B cell (primary cell): ENCODE results near the gene CCND2. TPM values are rescaled to one million over a fixed set of nuclear protein-coding genes. Genes with fewer than 3 reads are reported as not detected.

ENCODE experiments used
- ATAC-seq: fragments of 200-7000 bp; cut with Tn5 transposase; one replicate; pipeline ENCODE4 v1.10.0; 2021; ENCODE audit warnings: low read depth, mild to moderate bottlenecking, moderate number of reproducible peaks, moderate library complexity
- CTCF ChIA-PET: fragments of 350-600 bp; sonication (Branson Sonifier 250); formaldehyde crosslinking; loops from one replicate; lab custom pipeline; 2021; ENCODE audit warnings: antibody characterized with exemption, inconsistent platforms; lab: Charles Lee
- POLR2A ChIA-PET: fragments of 350-600 bp; sonication (Branson Sonifier 250); formaldehyde crosslinking; loops from one replicate; lab custom pipeline; 2021; ENCODE audit warnings: antibody characterized with exemption; lab: Charles Lee
- DNase-seq: peaks from one replicate; pipeline ENCODE4 v3.0.0; 2013
- H2AFZ ChIP-seq: 2 replicates; pipeline ENCODE4 v1.6.1; 2012; ENCODE audit warnings: mild to moderate bottlenecking, low read depth, low read length; ENCODE audit not compliant: insufficient read depth, poor library complexity, severe bottlenecking
- H3K27ac ChIP-seq, 2 donors: 1 replicate in 1 of 2; 2 replicates in 1 of 2; pipeline ENCODE4 v1.5.1; 2012 to 2013; ENCODE audit warnings: low read length in 2 of 2, mild to moderate bottlenecking in 2 of 2, moderate library complexity in 1 of 2
- H3K27me3 ChIP-seq, 4 experiments: fragments of 200-600 bp in 1 of 4; sonication (generic) in 1 of 4; replicated peaks in 1 of 4; 1 replicate in 2 of 4; 2 replicates in 2 of 4; pipeline versions ENCODE4 v1.6.1 to v1.7.0; 2013 to 2016; ENCODE audit warnings: low read length in 3 of 4, mild to moderate bottlenecking in 2 of 4, mixed read lengths in 1 of 4, moderate library complexity in 1 of 4; ENCODE audit not compliant: insufficient read depth in 4 of 4, control insufficient read depth in 3 of 4; ENCODE audit errors: control extremely low read depth in 1 of 4
- H3K36me3 ChIP-seq, 2 experiments: replicated peaks in 1 of 2; 1 replicate in 1 of 2; 2 replicates in 1 of 2; pipeline versions ENCODE4 v1.6.1 to v1.7.1; 2013; ENCODE audit warnings: low read length in 1 of 2; ENCODE audit not compliant: insufficient read depth in 2 of 2, control insufficient read depth in 1 of 2; ENCODE audit errors: control extremely low read depth in 1 of 2, extremely low read depth in 1 of 2
- H3K4me1 ChIP-seq, 2 donors: fragments of 200-600 bp in 1 of 2; sonication (generic) in 1 of 2; 1 replicate in 1 of 2; 2 replicates in 1 of 2; pipeline versions ENCODE4 v1.5.1 to v1.6.1; 2013 to 2017; ENCODE audit warnings: low read length in 2 of 2; ENCODE audit not compliant: control insufficient read depth in 2 of 2, insufficient read depth in 2 of 2
- H3K4me2 ChIP-seq: replicated peaks from 2 replicates; pipeline ENCODE3; 2012; ENCODE audit warnings: mild to moderate bottlenecking, low read depth, low read length; ENCODE audit not compliant: poor library complexity, severe bottlenecking
- H3K4me3 ChIP-seq, 5 experiments: fragments of 200-600 bp in 1 of 5; sonication (generic) in 1 of 5; 1 replicate in 3 of 5; 2 replicates in 2 of 5; pipeline versions ENCODE4 v1.5.1 to v1.7.0; 2011 to 2016; ENCODE audit warnings: low read length in 4 of 5, mild to moderate bottlenecking in 4 of 5, low read depth in 2 of 5, control low read depth in 1 of 5, moderate library complexity in 1 of 5; ENCODE audit not compliant: insufficient read depth in 1 of 5; ENCODE audit errors: control extremely low read depth in 1 of 5, extremely low read depth in 1 of 5
- H3K79me2 ChIP-seq: fragments of 200-600 bp; sonication (generic); one replicate; pipeline ENCODE4 v1.6.0; 2016; ENCODE audit warnings: low read length; ENCODE audit not compliant: control insufficient read depth, insufficient read depth
- H3K9ac ChIP-seq: fragments of 200-600 bp; sonication (generic); 2 replicates; pipeline ENCODE4 v1.6.1; 2017; ENCODE audit warnings: mild to moderate bottlenecking, low read length, moderate library complexity
- H3K9me3 ChIP-seq, 3 donors: one replicate each; pipeline versions ENCODE4 v1.6.1 to v1.7.1; 2013; ENCODE audit warnings: low read length in 2 of 3; ENCODE audit not compliant: control insufficient read depth in 2 of 3, insufficient read depth in 1 of 3; ENCODE audit errors: control extremely low read depth in 1 of 3
- H4K20me1 ChIP-seq: 2 replicates; pipeline ENCODE4 v1.6.0; 2012; ENCODE audit warnings: mild to moderate bottlenecking, low read length; ENCODE audit not compliant: insufficient read depth, control insufficient read depth, poor library complexity, severe bottlenecking
- H3K27ac Mint-ChIP-seq: one replicate; pipeline ENCODE4 v1.8.0; 2021; ENCODE audit warnings: mixed read lengths
- H3K27me3 Mint-ChIP-seq: one replicate; pipeline ENCODE4 v1.8.0; 2021; ENCODE audit warnings: mixed read lengths
- H3K4me1 Mint-ChIP-seq: one replicate; pipeline ENCODE4 v1.8.0; 2021; ENCODE audit warnings: mixed read lengths
- H3K4me3 Mint-ChIP-seq: one replicate; pipeline ENCODE4 v1.8.0; 2021; ENCODE audit warnings: mixed read lengths
- H3K9me3 Mint-ChIP-seq: one replicate; pipeline ENCODE4 v1.8.0; 2022; ENCODE audit warnings: mixed read lengths; ENCODE audit not compliant: insufficient read depth
- EZH2 ChIP-seq: IDR thresholded peaks from 2 replicates; pipeline ENCODE4 v1.6.1; 2012; ENCODE audit warnings: borderline replicate concordance, low read depth, mild to moderate bottlenecking, moderate library complexity, low read length; ENCODE audit not compliant: insufficient read depth, poor library complexity, severe bottlenecking
- WGBS: methylation state at CpG from one replicate; pipeline ENCODE4 v1.1.5; 2013; ENCODE audit warnings: missing lambda C conversion rate; ENCODE audit not compliant: insufficient coverage; 5-methylcytosine and 5-hydroxymethylcytosine counted together
- intact Hi-C: fragments of 100-400 bp; cut with micrococcal nuclease; formaldehyde crosslinking; loops from one replicate; pipeline ENCODE4 v1.10.0; 2022
- polyA plus RNA-seq: library from polyadenylated mRNA; depleted of rRNA; stranded (reverse); fragments of >200 nt; gene quantifications from 2 replicates; pipeline ENCODE4 v1.2.3, GENCODE V29; 2012
- total RNA-seq, 2 donors: library from RNA; stranded (reverse); fragments of 120-200 nt in 1 of 2; gene quantifications; 1 replicate in 1 of 2; 2 replicates in 1 of 2; pipeline versions ENCODE4 v1.2.3 to v1.2.4, GENCODE V29; 2013 to 2022
- TF ChIP-seq, protein P1 (sequence below): fragments of 200-600 bp; IDR thresholded peaks from one replicate; pipeline ENCODE4 v1.8.0; 2022; ENCODE audit warnings: antibody characterized with exemption, mild to moderate bottlenecking

Gene CCND2
- total and polyA plus RNA-seq, 2 donors (not counting 1 experiment from before 2014, with no cell fraction given) = 9.2 to 20.6 TPM

DNA sequence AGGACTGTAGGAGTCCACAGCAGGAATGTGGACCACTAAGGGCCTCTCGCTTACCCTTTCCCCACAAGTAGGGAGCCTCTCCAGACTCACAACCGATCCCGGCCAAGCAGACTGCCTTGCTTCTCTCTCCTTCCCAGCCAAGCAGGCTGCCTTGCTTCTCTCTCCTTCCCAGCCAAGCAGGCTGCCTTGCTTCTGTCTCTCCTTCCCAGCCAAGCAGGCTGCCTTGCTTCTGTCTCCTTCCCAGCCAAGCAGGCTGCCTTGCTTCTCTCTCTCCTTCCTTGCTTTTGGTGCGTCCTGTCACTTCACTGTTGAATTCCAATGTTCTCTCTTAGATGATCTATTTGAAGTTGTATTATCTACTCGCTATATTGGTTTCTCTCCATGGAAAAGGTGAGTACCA lies 32.6 kb upstream of the CCND2 start:
- CTCF ChIA-PET = no interaction called here
- Mint-ChIP-seq H3K4me3 (no peak overlapping the region), H3K4me1 (peaks cover 4% of the 10 kb centered on the region), H3K27me3 (peaks cover 27% of the 10 kb centered on the region), H3K27ac (no peak overlapping the region), H3K9me3 (peaks cover 24% of the 10 kb centered on the region)
- DNase-seq (no peak), ATAC-seq (no peak)
- POLR2A ChIA-PET = no interaction called here
- no peak overlapping the region for H3K27ac ChIP-seq
- 100% methylated on average over 3 of the region's 5 CpGs for WGBS
- H3K36me3 ChIP-seq = no peaks in the 10 kb centered on the region
- H3K27me3 ChIP-seq = peaks cover 0 to 7% (median 0%) of the 10 kb centered on the region in 4 experiments
- TF ChIP-seq, protein P1, sequence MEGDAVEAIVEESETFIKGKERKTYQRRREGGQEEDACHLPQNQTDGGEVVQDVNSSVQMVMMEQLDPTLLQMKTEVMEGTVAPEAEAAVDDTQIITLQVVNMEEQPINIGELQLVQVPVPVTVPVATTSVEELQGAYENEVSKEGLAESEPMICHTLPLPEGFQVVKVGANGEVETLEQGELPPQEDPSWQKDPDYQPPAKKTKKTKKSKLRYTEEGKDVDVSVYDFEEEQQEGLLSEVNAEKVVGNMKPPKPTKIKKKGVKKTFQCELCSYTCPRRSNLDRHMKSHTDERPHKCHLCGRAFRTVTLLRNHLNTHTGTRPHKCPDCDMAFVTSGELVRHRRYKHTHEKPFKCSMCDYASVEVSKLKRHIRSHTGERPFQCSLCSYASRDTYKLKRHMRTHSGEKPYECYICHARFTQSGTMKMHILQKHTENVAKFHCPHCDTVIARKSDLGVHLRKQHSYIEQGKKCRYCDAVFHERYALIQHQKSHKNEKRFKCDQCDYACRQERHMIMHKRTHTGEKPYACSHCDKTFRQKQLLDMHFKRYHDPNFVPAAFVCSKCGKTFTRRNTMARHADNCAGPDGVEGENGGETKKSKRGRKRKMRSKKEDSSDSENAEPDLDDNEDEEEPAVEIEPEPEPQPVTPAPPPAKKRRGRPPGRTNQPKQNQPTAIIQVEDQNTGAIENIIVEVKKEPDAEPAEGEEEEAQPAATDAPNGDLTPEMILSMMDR = no peak
- no peak for TF ChIP-seq EZH2
- no peaks in the 10 kb centered on the region for H3K79me2 ChIP-seq
- no peak overlapping the region for H3K4me2 ChIP-seq
- H2AFZ ChIP-seq = no peak overlapping the region
- no peaks in the 10 kb centered on the region for H4K20me1 ChIP-seq
- peaks cover 2 to 6% of the 10 kb centered on the region in 2 donors for H3K4me1 ChIP-seq
- intact Hi-C loops = no loop called here
- no peak overlapping the region for H3K9ac ChIP-seq
- no peak overlapping the region for H3K4me3 ChIP-seq
- peaks cover 5 to 24% (median 20%) of the 10 kb centered on the region in 3 donors for H3K9me3 ChIP-seq

DNA sequence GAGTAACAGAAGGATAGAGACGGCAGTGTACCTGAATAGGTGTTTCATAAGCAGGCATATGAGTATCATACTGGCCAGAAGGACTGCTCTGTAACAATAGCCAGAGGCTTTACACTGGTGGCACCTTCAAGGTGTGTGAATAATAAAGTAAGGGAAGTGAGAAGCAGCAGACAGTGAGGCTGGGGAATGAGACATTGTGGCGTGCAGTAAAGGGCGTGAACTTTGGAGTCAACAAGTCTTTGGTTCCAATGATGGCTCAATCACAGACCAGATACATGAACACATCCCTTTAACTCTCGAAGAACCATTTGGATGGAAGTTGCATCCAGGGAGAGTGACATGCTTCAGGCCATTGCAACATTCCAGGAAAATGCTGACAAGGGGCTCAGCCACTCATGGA lies 32.0 kb upstream of the CCND2 start:
- CTCF ChIA-PET = no interaction called here
- H3K27ac Mint-ChIP-seq = no peak overlapping the region
- Histone ChIP-seq H3K9ac (no peak overlapping the region), H3K27me3 (peaks cover 0 to 7% (median 0%) of the 10 kb centered on the region in 4 experiments), H3K9me3 (peaks cover 5 to 24% (median 17%) of the 10 kb centered on the region in 3 donors), H3K4me2 (no peak overlapping the region), H3K4me1 (peaks cover 7 to 13% of the 10 kb centered on the region in 2 donors), H3K4me3 (no peak overlapping the region), H3K36me3 (no peaks in the 10 kb centered on the region), H2AFZ (no peak overlapping the region), H3K27ac (no peak overlapping the region), H4K20me1 (no peaks in the 10 kb centered on the region), H3K79me2 (no peaks in the 10 kb centered on the region)
- POLR2A ChIA-PET = no interaction called here
- TF ChIP-seq EZH2 = no peak
- TF ChIP-seq, protein P1 = no peak
- peaks cover 8% of the 10 kb centered on the region for H3K4me1 Mint-ChIP-seq
- intact Hi-C loops = no loop called here
- H3K27me3 Mint-ChIP-seq = peaks cover 27% of the 10 kb centered on the region
- DNase-seq (no peak), ATAC-seq (no peak)
- H3K4me3 Mint-ChIP-seq = no peak overlapping the region
- peaks cover 24% of the 10 kb centered on the region for H3K9me3 Mint-ChIP-seq
- WGBS = 95% methylated on average over 3 of the region's 4 CpGs
